ENCODE data around the gene HSDL2. TPM values are rescaled to one million over a fixed set of nuclear protein-coding genes. Genes with fewer than 3 reads are reported as not detected.
"Not testable (repeated sequence)": the region's sequence is repeated elsewhere in the genome, so short reads cannot be mapped to it uniquely, and the experiment has no call there.

Gene HSDL2
- total RNA-seq, 1 experiment from 2014 or later = 32.2 TPM

GRCh38 chr9:112387115-112387514 is 7.2 kb downstream of the HSDL2 start:
- BruUV-seq (replicated peaks) = no TSS peak
- Histone ChIP-seq H3K27me3 (ENCODE audit: control insufficient read depth, insufficient read depth, low read length) (no peaks in the 10 kb centered on the region), H3K36me3 (ENCODE audit: control insufficient read depth, insufficient read depth, low read length) (no peaks in the 10 kb centered on the region; the same call in 1 of the 2 replicates), H3K4me3 (ENCODE audit: low read depth in 2 of 2, low read length in 2 of 2) (no peak overlapping the region), H3K27ac (ENCODE audit: low read length) (no peak overlapping the region), H3K4me1 (ENCODE audit: control insufficient read depth, insufficient read depth, low read length) (peaks cover 7% of the 10 kb centered on the region), H3K9me3 (ENCODE audit: control insufficient read depth, insufficient read depth, low read depth, low read length) (no peaks in the 10 kb centered on the region)
- in situ Hi-C loops (cut with HindIII; ENCODE audit: low pct_unique_long_range_greater_than_20kb, low sequenced_read_pairs) (no loop called here), intact Hi-C loops (cut with micrococcal nuclease; ENCODE audit: unreplicated experiment) (no loop called here)
- POLR2A ChIA-PET = no interaction called here
- DNase-seq (ENCODE audit: low read depth, low spot score) = no peak
- TF ChIP-seq TCF7L2 (IDR thresholded peaks at IDR 0.05; ENCODE audit: low read depth, low read length) = no peak
- TF ChIP-seq SIN3A (IDR thresholded peaks at IDR 0.05; ENCODE audit: borderline replicate concordance, insufficient read depth, low read depth, low read length) = no peak
- TF ChIP-seq CTCF (IDR thresholded peaks at IDR 0.05) = no peak
- TF ChIP-seq REST (IDR thresholded peaks at IDR 0.05; ENCODE audit: insufficient read depth in 1 of 2, low read depth in 2 of 2, low read length in 1 of 2) = no peak
- CTCF ChIA-PET = no interaction called here
- ATAC-seq = no peak

- DNase-seq (ENCODE audit: low read depth, low spot score); POLR2A ChIA-PET; H3K9me3 ChIP-seq (ENCODE audit: control insufficient read depth, insufficient read depth, low read depth, low read length); H3K4me3 ChIP-seq (ENCODE audit: low read depth in 2 of 2, low read length in 2 of 2); H3K36me3 ChIP-seq (ENCODE audit: control insufficient read depth, insufficient read depth, low read length); CTCF ChIA-PET; ATAC-seq; H3K27ac ChIP-seq (ENCODE audit: low read length); in situ Hi-C loops (cut with HindIII; ENCODE audit: low pct_unique_long_range_greater_than_20kb, low sequenced_read_pairs); BruUV-seq (replicated peaks); H3K27me3 ChIP-seq (ENCODE audit: control insufficient read depth, insufficient read depth, low read length); intact Hi-C loops (cut with micrococcal nuclease; ENCODE audit: unreplicated experiment); H3K4me1 ChIP-seq (ENCODE audit: control insufficient read depth, insufficient read depth, low read length): not testable (repeated sequence)
These were observed 10.0 kb downstream of the HSDL2 start for GRCh38 chr9:112389897-112390296.

GRCh38 chr9:112391936-112392560 is 12.1 kb downstream of the HSDL2 start:
- H3K27me3 ChIP-seq (ENCODE audit: control insufficient read depth, insufficient read depth, low read length); DNase-seq (ENCODE audit: low read depth, low spot score); H3K9me3 ChIP-seq (ENCODE audit: control insufficient read depth, insufficient read depth, low read depth, low read length); intact Hi-C loops (cut with micrococcal nuclease; ENCODE audit: unreplicated experiment); BruUV-seq (replicated peaks); in situ Hi-C loops (cut with HindIII; ENCODE audit: low pct_unique_long_range_greater_than_20kb, low sequenced_read_pairs); H3K4me1 ChIP-seq (ENCODE audit: control insufficient read depth, insufficient read depth, low read length); H3K36me3 ChIP-seq (ENCODE audit: control insufficient read depth, insufficient read depth, low read length); H3K4me3 ChIP-seq (ENCODE audit: low read depth in 2 of 2, low read length in 2 of 2); POLR2A ChIA-PET; ATAC-seq; CTCF ChIA-PET; H3K27ac ChIP-seq (ENCODE audit: low read length): not testable (repeated sequence)

GRCh38 chr9:112393146-112393545 is 13.2 kb downstream of the HSDL2 start:
- H3K27ac ChIP-seq (ENCODE audit: low read length); H3K4me1 ChIP-seq (ENCODE audit: control insufficient read depth, insufficient read depth, low read length); H3K9me3 ChIP-seq (ENCODE audit: control insufficient read depth, insufficient read depth, low read depth, low read length); H3K27me3 ChIP-seq (ENCODE audit: control insufficient read depth, insufficient read depth, low read length); H3K36me3 ChIP-seq (ENCODE audit: control insufficient read depth, insufficient read depth, low read length); ATAC-seq; in situ Hi-C loops (cut with HindIII; ENCODE audit: low pct_unique_long_range_greater_than_20kb, low sequenced_read_pairs); intact Hi-C loops (cut with micrococcal nuclease; ENCODE audit: unreplicated experiment); DNase-seq (ENCODE audit: low read depth, low spot score); H3K4me3 ChIP-seq (ENCODE audit: low read depth in 2 of 2, low read length in 2 of 2); POLR2A ChIA-PET; BruUV-seq (replicated peaks); CTCF ChIA-PET: not testable (repeated sequence)
